Central memory CD4-positive, alpha-beta T cell (primary cell): Measurements from ENCODE around the gene ABHD2.
"Not testable (repeated sequence)": the region's sequence is repeated elsewhere in the genome, so short reads cannot be mapped to it uniquely, and the experiment has no call there.

Experiments used
- DNase-seq: peaks from one replicate; pipeline ENCODE4 v3.0.0; 2022

Gene ABHD2

DNA sequence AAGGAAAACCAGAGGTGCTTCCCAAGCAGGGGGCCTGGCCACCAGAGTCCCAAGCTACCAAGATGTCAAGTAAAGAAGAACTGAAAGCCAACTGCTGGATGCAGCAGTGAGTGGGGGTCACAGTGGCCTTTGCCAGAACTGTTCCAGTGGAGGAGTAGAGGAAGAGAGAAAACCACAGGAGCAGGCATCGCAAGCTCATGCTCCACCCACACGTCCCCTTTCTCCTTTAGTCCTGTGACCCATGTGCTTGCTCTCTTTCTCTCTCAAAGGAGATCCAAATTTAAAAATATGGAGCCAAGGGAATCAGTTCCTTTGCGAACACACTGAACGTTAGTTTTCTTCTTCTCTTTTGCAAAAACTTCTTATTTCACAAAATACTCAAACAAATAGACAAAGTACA is 12.4 kb upstream of the ABHD2 start:
- no peak for DNase-seq

DNA sequence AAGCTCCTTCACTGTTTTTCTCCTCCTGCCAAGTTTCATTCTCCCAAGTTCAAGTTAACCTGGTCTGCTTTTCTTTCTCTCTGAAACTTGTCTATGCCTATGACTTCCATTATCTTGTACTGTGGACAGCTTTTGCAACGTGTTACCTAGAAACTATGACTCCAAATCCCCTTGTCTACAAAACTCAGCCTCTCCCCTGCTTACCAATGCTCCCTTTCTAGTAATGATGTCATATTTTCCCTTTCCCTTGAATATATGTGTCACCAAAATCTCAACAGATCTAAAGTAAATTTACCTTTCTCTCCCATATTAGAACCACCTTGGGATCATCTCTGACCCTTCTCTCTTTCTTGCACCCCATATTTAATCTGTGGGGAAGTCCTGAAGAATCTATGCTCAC is 10.5 kb upstream of the ABHD2 start:
- DNase-seq, result no peak

DNA sequence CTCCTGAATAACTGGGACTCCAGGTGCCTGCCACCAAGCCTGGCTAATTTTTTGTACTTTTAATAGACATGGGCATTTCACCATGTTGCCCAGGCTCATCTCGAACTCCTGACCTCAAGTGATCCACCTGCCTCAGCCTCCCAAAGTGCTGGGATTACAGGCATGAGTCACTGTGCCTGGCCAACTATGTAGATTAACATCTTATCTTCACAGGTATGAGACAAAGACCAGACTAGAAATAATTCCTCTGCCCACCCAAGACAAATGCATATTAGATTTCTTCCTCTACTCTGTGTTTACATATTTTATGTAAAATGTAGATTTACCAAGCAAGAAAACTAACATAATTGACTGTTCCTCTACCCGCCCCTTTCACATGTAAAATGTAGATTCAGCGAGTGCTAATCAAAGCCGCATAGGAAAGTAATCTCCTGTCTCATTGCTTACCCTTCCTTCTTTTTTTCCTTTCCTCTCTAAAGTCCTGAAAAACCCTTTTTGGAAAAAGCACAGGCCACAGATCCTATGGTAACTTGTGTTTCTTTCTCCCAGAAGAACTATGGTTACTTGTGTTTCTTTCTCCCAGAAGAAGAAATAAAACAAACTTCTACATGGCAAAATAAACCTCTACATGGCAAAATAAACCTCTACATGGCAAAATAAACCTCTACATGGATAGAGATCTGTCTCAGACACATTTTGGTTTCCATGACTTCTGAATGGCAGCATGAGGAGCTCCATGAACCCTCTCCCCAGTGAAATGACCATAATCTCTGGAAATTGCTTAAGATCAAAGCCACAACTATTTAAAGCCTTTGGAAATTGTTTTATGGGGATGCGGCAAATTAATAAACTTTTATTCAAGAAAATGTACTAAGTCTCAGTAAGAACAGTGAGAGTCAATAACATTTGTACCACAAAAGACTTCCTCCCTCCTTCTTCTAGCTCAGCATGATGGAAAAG is 9.1 kb upstream of the ABHD2 start:
- no peak for DNase-seq

DNA sequence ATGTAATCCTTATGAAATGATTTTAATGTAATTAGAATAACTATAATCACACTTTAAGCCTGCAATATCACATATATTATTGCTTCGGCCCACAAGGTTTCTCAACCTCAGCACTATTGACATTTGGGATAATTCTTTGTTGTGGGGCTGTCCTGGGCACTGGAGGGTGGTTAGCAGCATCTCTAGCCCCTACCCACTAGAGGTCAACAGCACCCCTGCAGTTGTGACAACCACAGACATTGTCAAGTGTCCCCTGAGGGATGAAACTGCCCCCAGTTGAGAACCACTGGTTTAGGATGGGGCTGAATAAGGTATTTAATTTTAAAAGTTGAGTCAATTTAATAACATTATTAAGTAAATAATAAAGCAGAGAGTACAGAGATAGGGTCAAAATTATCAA is 6.4 kb upstream of the ABHD2 start:
- no peak for DNase-seq

DNA sequence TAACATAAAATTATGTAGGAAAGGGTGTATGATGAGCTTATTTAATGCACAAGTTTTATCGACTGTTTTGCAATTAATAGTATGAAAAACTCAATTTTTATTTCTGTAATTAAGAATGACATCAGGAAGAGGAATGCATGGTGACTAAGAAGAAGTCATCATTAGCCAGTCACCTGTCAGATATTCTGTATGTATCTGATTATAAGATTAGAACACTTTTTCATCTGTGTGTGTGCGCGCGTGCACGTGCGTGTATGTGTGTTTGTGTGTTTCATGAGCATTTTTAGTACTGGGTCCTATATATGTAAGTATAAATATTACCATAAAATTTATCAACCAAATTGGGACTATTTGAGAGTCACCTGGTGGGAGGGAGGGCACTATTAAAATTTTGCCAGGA is 5.0 kb upstream of the ABHD2 start:
- DNase-seq, result no peak

DNA sequence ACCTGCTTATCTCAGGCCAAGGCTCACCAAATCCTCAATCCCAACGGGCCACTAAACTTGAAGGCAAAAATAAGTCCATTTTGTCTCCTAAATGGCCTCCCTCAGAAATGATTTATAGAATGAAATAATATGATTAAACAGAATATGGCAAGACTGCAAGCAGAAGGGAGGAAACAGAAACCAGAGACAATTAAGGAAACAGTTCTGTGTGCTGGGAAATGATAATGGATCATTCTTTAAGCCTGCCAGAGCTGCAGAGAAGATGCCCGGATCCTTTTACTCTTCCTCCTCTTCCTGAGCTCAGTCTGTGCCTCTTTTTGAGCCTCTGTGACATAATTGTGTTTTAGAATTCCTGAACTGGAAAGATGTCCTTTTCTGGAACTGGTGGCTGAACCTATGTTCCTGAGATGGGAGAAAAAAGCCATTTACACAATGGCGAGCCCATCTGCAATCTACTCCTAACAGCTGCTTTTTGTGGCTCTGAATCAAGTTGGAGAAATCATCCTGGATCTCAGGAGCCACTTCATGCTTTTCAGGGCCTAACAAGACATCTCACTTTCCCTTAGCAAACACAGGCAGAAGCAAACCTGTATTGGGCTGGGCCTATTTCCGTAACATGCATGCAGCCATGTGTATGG is 2.8 kb upstream of the ABHD2 start:
- DNase-seq, result no peak

DNA sequence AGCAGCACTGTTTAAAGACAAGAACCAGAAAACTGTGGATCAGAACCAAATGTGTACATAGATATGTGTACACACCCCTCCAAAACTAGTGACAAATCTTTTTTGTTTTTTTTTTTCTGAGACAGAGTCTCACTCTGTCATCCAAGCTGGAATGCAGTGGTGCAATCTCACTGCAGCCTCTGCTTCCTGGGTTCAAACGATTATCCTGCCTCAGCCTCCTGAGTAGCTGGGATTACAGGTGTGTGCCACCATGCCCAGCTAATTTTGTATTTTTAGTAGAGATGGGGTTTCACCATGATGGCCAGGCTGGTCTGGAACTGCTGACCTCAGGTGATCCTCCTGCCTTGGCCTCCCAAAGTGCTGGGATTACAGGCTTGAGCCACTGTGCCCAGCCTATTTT is 2.3 kb upstream of the ABHD2 start:
- DNase-seq, result not testable (repeated sequence)

DNA sequence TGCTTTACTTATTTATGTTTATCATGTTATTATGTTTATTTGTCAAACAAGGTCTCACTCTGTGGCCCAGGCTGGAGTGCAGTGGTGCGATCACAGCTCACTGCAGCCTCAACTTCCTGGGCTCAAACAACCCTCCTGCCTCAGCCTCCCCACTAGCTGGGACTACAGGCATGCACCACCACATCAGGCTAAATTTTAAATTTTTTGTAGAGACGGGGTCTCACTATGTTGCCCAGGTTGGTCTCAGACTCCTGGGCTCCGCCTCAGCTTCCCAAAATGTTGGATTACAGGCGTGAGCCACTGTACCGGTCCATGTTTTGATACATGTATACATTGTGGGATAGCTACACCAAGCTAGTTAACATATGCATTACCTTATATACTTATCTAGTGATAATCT is 1.9 kb upstream of the ABHD2 start:
- not testable (repeated sequence) for DNase-seq

DNA sequence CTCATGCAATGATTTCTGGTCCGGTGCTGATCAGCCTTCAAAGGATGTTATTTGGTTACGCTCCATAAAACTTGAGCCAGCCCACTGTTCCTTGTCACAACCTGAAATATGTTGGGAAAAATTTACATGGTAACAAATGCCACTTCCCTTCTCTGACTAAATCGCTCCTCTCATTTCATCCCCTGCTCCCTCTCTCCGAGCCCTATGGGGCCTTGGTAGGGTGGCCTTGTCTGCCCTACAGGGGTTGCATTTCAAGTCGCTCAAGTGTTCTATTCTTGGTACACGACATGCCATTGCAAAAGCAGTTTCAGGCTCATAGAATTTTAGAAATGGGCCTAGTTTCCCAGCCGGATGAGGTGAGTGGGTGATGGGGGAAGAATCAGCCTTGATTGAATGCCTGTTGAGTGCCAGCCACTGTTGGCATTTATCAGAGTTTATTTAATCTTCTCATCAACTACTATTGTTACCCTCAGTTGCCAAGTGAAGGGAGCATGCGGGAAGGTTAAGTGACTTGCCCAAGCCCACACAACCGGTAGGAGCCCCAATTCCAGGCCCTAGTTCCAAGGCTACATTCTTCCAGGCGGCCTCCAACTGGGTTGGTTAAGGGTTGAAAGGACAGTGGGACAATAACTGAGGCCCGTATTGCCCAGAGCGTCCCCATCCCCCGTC is 961 bp upstream of the ABHD2 start:
- DNase-seq, result no peak

DNA sequence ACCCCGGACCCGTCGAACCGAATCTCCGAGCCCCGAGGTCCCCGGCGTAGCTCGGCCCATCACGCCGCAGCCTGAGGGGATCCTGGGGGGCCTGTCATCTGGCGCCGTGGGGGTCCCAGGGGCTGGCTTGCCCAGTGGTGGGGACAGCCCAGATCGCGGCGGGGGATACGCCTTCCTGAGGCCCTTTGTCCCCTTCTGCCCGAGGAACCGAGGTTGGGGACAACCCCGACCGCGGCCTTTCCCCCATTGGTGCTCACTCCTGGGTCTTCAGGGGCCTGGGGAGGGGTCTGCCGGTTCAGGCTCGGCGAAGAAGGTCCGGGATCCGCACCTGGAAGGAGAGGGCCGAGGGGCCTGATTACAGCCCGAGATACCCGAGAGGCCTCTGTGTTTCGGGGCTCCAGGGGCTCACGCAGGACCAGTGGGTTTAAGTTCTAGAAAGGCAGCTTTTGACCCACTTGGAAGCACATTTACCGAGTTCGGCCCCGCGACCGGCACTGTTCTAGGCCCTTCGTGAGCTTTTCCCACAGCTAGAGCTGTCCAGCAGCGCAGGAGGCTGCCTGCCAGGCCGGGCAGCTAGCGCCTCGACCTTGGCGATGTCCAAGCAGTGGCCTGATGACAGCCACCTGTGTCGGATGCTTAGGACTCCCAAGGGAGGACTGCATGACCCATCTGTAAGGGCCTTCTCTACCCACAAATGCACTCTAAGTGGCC is 504 bp downstream of the ABHD2 start:
- no peak for DNase-seq

DNA sequence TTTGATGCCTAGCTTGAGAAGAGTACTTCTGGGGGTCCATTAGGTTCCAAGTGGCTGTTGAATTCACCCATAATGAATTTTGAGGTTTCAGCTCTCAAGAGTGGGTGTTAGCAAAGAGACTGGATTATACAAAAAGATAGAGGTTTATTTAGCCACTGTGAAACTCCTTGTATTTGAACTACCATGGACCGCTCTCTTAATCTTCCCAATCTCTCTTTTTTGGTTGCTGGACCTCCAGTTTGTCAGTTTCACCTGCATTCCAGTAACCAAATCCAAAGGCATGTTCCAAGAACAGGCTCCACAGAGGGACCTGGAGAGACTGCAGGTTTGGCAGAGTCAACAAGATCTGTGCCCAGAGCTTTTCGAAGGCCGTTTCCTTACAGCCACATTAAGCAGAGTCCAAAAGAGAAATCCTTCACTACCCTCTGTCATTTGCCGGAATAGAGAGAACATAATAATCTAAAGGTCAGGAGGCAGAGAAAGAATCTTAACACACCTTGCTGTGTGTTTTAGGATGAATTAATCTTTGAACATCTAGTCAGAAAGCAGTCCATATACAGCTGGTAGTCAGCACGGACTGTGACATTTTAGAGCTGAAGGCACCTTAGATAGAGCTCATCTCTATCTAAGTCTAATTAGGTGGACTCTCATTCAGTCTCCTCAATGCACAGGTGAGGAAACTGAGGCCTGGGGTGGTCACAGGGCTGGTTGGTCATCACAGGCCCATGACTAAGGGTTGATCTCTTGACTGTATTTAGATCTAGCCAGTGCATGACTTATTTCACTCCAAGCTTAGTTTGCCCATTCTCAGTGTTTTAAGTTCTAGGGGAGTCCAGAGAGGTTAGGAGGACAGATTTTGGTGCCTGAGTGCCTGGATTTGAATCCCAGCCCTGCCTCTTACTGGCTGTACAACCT is 1.3 kb downstream of the ABHD2 start:
- no peak for DNase-seq

DNA sequence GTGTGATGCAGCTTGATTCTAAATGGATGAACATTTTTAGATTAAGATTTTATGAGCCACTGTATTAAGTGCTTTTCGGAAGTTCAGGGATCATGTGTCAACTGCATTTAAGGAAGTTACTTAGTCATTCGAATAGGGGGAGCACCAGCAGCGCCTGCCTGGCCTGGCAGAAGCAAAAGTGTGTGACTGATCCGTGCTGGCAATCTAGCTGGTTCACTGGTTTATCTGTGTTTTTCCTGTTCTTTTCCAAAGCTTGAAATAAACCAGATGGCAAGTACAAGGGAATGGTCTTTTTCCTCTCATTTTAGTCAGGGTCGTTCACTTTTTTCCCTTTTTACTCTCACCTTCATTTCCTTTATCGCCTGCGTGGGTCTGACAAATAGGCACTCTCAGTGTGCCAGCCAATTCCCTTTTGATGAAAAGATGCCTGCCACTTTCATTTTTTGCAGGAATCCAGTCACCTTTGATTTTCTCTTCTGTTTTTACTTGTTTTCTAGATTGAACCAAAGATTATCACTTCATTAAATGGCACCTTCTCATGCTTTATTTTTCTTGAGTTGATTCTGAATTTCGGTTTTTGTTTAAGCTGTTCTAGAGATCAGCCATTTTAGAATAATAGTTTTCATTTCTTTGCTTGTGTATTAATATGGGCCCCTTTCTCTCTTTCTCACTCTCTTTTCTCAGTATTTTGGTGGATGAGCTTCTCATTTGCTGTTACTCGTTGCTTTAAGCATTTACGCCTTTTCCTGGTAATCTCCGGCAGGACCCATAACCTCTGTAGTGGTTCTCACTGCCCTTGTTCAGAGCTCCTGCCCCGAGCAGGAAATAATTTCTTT is 2.8 kb downstream of the ABHD2 start:
- DNase-seq, result peak; percentile 44

DNA sequence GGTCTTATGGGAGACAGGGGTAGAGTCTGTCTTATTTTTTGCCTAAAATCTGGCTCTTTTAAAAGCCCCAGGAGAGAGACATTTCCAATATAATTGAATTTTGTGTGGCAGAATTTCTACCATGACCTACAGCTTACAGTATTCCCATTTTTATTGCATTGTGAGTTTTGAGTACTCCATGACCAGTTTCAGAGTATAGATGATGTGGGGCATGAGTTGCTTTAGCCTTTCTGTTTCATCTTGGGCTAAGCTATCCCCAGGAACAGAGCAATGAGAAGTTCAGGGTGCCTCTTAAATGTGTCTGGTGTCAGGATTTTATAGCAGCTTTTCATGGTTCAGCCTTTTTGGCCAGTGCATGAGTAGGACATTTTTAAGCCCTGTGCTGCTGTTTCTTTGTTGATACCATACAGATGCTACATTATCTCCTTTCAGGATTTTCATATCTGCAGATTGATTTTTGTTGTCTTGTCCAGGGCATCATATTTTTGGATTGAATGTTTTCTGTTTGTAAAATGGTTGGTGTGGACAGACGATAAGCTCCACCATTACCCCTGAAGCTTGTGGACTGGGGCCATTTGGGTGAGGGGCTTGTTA is 3.5 kb downstream of the ABHD2 start:
- no peak for DNase-seq

DNA sequence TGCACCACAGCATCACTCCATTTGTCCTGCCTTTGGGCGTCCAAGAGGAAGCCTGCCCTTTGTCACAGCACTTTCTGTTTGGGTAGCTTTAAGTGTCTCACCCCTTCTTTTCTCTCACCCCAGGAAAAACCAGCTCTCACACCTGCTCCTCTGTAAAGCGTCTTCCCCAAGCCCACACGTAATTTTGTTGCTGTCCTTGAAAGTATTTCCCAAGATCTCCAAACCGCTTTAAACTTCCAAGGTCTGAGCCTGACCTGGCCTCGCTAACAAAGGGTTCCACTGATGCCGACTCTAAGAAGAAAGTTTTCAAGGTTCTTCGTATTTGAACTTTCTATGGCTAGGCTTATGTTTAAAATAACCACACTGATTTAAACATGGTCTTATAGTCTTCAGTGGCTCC is 5.3 kb downstream of the ABHD2 start:
- no peak for DNase-seq

DNA sequence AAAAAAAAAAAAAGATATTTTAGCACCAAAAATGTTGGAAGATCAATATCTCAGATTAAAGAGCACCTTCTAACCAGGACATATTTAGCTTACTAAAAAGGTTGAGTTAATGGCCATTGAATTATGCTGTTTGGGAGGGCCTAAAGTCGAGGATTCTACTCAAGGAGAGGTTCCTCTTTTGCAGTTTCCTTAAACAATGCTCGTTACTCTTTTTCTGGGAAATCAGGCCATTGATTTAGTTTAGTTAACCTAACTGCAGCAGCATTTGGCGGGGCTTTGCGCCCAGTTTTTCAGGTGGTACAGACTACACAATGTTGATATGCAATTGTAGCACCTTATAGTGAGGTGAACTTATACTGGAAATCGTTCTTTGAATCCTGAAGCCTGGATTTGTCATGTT is 6.8 kb downstream of the ABHD2 start:
- no peak for DNase-seq

DNA sequence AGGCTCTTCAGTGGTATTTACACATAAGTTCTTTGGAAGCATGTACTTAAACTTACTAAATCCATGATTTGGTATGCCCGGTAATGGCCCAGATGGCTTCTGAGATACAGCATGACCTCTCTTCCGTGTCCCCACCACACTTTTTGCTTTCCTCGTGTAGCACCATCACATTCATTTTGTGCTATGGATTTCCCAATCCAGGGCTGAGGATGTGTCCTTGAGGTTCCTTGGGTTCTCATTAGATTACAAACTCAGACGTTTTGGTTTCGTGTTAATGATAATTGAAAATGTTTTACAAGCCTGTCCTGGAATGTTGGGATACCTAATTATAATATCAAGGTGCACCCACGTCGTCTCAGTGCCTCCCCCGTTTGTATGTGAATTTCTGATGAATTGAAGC is 7.3 kb downstream of the ABHD2 start:
- no peak for DNase-seq

DNA sequence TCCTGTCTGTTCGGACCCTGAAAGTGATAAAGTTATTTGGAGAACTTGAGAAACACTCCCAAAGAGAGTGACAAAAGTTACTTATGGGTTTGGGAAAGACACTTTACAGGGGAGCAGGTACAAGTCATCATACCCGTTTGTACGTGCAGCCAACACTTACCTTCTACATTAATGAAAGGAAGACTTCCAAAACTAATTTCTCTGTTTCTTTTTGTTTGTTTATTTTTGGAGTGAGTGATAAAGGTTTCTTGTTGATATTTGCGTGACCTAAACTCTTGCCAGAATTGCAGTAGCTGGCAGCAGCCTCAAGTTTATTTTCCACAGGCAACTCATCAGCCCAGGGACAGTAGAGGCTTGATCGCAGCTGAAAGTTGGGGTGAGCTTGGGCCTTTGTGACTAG is 8.4 kb downstream of the ABHD2 start:
- DNase-seq, result no peak

DNA sequence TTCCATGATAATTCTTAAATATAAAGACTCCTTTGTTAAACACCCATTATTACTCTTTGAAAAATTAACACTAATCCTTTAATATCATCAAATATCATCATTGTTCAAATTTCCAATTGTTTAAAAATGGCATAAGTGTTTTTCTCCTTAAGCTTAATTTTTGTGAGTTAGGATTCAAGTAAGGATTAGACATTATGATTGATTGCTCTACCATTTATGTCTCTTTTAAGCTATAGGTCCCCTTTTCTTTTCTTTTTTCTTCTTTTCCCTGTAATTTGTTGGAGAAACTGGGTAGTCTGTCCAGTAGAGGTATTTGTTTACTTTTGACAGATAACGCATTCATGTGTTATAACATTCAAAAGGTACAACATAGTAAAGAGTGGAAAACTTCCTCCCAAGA is 9.1 kb downstream of the ABHD2 start:
- no peak for DNase-seq

DNA sequence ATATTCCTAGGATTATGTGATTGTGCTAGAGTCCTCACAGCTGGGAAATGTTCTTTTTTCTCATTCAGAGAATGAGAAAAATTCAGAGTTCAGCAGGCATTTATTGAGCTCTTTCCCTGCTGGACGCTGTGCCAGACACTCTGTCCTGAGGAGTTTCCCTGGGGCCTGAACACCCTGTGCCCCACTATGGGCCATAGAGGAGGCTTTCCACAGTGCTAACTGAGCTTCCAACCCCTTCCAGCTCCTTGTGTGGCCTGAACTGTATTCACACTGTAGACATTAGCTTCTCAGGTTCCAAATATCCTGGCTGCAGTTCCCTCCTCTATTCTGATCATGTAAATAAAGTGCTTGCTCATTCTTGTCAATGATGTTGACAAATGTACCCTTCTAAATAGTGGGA is 10.0 kb downstream of the ABHD2 start:
- DNase-seq, result no peak

DNA sequence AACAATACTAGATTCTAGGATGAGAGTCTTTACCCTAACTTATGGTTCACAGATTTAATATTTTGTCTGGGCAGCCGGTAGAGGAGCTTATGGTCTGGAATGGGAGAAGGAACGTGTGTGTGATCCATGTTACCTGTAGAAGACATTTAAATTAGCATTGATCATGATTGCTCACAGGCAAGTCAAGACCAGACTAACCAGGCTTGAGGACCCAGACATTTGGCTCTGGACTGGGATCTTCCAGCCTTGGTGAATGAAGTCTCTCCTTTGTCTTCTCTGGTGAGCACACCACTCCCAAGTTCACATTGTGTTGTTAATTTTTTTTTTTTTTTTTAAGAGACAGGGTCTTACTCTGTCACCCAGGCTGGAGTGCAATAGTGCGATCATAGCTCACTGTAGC is 11.7 kb downstream of the ABHD2 start:
- DNase-seq, result no peak
